Fibroblast of villous mesenchyme (primary cell): Measurements from ENCODE around the gene ACBD6. TPM values are rescaled to one million over a fixed set of nuclear protein-coding genes. Genes with fewer than 3 reads are reported as not detected.

Experiments used
- DNase-seq: peaks from one replicate; pipeline ENCODE4 v3.0.0-alpha.2; 2010; ENCODE audit warnings: low read depth
- H3K4me3 ChIP-seq: 2 replicates; pipeline ENCODE4 v1.5.1; 2011; ENCODE audit warnings: low read depth, mild to moderate bottlenecking, low read length
- total RNA-seq: library from RNA; depleted of rRNA; stranded (reverse); fragments of >200 nt; gene quantifications from 2 replicates; pipeline ENCODE4 v1.2.3, GENCODE V29; 2012
- TF ChIP-seq, protein P1 (sequence below): IDR thresholded peaks from 2 replicates; pipeline ENCODE4 v1.5.1; 2012; ENCODE audit warnings: low read depth, mild to moderate bottlenecking, low read length; ENCODE audit not compliant: insufficient read depth

ACBD6 gene
- total RNA-seq, 1 donor = 44.5 TPM

DNA sequence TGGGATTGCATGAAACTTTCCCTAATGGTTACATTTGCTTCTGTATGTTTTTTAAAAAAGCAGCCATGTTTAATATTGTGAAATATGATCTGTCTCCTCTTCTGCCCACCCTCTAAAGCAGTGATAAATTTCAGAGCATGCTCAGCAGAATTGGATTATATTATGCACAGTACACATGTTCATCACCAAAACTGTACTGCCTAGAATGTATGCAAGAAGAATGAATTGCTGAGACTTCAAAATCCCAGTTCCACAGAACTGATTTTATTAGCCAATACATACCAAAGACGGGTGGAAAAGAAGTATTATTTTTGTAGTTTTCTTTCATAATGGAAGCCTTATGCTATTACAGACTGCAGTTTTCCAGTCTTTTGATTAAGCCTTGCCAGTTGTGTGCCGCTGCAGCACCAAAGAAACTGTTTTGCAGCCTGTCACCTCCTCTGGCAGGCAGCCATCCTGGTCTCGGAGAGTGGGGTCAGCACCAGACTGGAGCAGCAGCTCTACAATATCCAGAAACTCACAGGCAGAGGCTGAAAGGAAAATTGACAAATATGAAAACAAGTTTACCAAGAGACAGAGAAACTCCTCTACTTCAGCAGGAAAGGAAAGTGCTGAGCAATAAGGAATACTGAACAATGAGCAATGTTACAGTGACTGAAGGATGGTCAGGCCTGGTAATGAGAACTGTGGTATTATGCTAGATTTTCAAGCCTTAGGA is 214.2 kb downstream of the ACBD6 start:
- TF ChIP-seq, protein P1, sequence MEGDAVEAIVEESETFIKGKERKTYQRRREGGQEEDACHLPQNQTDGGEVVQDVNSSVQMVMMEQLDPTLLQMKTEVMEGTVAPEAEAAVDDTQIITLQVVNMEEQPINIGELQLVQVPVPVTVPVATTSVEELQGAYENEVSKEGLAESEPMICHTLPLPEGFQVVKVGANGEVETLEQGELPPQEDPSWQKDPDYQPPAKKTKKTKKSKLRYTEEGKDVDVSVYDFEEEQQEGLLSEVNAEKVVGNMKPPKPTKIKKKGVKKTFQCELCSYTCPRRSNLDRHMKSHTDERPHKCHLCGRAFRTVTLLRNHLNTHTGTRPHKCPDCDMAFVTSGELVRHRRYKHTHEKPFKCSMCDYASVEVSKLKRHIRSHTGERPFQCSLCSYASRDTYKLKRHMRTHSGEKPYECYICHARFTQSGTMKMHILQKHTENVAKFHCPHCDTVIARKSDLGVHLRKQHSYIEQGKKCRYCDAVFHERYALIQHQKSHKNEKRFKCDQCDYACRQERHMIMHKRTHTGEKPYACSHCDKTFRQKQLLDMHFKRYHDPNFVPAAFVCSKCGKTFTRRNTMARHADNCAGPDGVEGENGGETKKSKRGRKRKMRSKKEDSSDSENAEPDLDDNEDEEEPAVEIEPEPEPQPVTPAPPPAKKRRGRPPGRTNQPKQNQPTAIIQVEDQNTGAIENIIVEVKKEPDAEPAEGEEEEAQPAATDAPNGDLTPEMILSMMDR = no peak
- peak; percentile 14 for DNase-seq
- no peak overlapping the region for H3K4me3 ChIP-seq

DNA sequence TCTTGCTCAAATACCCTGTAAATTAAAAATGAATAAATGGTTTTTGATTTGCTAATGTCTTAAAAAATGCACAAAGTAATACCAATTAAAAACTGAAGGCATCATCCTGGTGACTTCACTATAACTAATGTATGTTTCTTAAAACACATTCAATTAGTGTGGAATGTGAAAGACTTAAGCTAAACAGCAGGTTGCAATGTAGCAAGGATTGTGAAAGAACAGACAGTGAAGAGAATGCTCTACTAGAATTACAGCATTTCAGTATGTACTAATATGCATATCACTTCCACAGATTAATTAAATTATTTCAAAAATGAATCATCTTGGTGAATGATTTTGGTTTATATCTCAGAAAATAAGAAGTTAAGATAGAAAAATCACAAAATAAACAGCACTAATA is 216.0 kb downstream of the ACBD6 start:
- no peak for DNase-seq
- H3K4me3 ChIP-seq = no peak overlapping the region
- TF ChIP-seq, protein P1 = no peak

DNA sequence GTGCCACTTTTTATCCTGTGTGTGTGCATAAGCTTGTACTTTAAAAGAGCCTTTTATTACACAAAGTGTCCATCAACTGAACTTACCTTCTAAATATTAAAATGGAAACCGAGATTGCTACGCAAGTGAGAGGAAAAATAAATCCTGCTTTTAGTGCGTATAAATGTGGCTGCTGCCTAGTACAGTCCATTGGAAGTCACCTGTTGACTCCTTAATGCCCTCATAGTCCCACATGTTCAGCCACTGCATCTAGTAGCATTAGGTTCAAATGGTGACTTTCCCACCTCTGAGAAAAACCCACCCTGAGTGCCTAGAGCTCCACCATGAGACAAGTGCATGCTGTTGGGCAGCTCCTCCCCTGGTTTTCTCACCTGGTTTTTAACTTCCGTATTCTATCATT is 219.3 kb downstream of the ACBD6 start:
- TF ChIP-seq, protein P1 = no peak

DNA sequence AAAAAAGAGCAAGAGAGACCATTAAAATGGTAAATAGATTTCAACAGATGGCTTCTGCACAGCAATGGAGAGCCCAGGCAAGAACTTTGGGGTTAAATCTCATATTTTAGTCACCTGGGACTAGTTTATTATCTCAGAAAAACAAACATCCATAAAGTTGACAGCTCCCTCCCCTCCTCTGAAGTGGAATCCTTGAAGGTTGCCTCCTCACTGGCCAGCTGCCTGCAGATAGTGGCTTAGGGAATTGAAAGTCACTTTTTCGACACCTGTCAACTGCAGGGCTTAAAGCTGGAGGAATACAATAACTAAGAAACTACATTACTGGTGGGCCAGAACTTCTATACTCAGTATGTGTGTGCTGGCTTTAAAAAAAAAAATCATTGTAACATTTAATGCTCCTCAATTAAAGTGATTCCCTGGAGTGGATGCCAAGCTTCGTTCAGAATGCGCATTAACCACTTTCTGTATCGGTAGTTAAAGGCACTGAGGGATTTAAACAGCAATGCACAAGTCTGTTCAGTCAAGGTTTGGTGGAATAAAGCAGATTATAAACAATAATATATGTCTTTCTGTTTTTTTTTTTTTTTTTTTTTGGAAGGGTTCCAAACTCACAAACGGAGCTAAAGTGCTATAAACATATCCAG is 219.9 kb downstream of the ACBD6 start:
- TF ChIP-seq, protein P1 = no peak
- H3K4me3 ChIP-seq = no peak overlapping the region
- peak; percentile 24 for DNase-seq

More for the DNA sequence above, 219.3 kb downstream of the ACBD6 start:
- no peak for DNase-seq
- no peak overlapping the region for H3K4me3 ChIP-seq

DNA sequence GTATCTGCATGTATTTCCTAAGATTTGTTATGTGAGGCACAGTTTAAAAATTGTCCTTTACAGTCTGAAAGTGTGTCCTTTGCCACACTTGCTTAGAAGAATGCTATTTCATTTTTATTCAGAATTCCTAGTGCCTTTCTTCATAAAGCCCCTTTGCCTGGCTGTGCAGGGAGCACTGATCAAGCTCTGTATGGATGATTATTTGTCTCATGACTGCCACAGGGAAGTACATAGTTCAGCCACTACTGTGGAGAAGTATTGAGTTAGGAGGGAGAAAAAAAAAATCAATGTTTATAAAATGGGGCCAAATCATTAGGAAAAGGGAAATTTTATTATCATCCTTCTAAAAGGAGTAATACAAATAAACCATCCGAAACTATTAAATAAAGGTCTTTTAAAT is 220.9 kb downstream of the ACBD6 start:
- TF ChIP-seq, protein P1 = no peak
- no peak for DNase-seq

DNA sequence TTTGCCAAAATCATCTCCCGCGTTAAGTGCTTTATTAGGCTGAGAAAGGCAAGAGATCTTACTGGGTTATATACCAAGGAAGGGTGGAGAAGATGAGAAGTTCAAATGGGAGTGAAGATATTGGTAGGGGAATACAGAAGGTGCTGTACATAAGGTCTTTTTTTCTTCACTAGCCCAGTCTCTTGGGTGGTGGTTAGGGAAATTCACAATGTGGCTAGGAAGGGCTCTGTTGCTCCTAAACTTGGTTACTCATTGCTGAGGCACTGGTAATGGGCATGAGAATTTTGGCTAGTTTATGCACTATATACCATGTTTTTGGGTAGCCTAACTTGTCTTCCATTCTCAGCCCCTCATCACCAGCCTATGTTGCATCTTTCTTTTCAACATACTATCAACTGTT is 221.8 kb downstream of the ACBD6 start:
- no peak for DNase-seq
- TF ChIP-seq, protein P1 = no peak
- H3K4me3 ChIP-seq = no peak overlapping the region

More for the DNA sequence above, 220.9 kb downstream of the ACBD6 start:
- no peak overlapping the region for H3K4me3 ChIP-seq

DNA sequence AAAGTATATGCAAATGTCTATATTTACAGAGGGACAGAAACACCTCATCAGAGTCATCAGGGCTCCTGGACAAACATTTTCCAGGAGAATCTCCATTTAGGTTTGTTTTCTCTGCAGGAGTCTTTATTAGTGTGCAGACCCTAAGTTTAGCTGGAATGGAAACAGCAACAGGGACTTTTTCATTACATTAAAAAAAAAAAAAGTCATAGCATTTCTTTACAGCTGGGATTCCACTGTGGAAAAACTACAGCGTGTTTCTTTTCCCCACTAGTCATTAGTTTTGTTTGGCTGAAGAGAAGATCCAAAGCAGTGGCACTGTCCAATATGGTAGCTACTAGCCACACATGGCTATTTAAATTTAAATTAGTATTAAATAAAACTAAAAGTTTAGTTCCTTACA is 222.7 kb downstream of the ACBD6 start:
- H3K4me3 ChIP-seq = no peak overlapping the region
- DNase-seq = no peak
- TF ChIP-seq, protein P1 = no peak
